ENCODE measurements around the gene ISG20L2.

ISG20L2 gene

GRCh38 chr1:156725683-156726280 is 2.8 kb downstream of the ISG20L2 start:
- H3K4me3 ChIP-seq (ENCODE audit: low read depth, low read length): peak overlapping the region; percentile 66
- peak; percentile 92 for DNase-seq (ENCODE audit: low read depth)
- peak; percentile 97 for TF ChIP-seq CTCF (IDR thresholded peaks at IDR 0.05; ENCODE audit: insufficient read depth, low read depth, low read length, missing control alignments)

- DNase-seq (ENCODE audit: low read depth): peak; percentile 55
- H3K4me3 ChIP-seq (ENCODE audit: low read depth, low read length): no peak overlapping the region
- TF ChIP-seq CTCF (IDR thresholded peaks at IDR 0.05; ENCODE audit: insufficient read depth, low read depth, low read length, missing control alignments): no peak
These were observed 7.0 kb downstream of the ISG20L2 start for GRCh38 chr1:156721535-156721934.

- no peak for DNase-seq (ENCODE audit: low read depth)
- TF ChIP-seq CTCF (IDR thresholded peaks at IDR 0.05; ENCODE audit: insufficient read depth, low read depth, low read length, missing control alignments): no peak
- H3K4me3 ChIP-seq (ENCODE audit: low read depth, low read length): no peak overlapping the region
These were observed 7.4 kb downstream of the ISG20L2 start for GRCh38 chr1:156721131-156721530.

- TF ChIP-seq CTCF (IDR thresholded peaks at IDR 0.05; ENCODE audit: insufficient read depth, low read depth, low read length, missing control alignments): no peak
- H3K4me3 ChIP-seq (ENCODE audit: low read depth, low read length): no peak overlapping the region
- DNase-seq (ENCODE audit: low read depth): no peak
These were observed 11.2 kb downstream of the ISG20L2 start for GRCh38 chr1:156717351-156717750.

- TF ChIP-seq CTCF (IDR thresholded peaks at IDR 0.05; ENCODE audit: insufficient read depth, low read depth, low read length, missing control alignments): no peak
- no peak for DNase-seq (ENCODE audit: low read depth)
These were observed 13.7 kb downstream of the ISG20L2 start for GRCh38 chr1:156714830-156715229.

GRCh38 chr1:156712626-156713025 is 15.9 kb downstream of the ISG20L2 start:
- DNase-seq (ENCODE audit: low read depth): no peak

More at GRCh38 chr1:156714830-156715229, 13.7 kb downstream of the ISG20L2 start:
- H3K4me3 ChIP-seq (ENCODE audit: low read depth, low read length): no peak overlapping the region

More at GRCh38 chr1:156712626-156713025, 15.9 kb downstream of the ISG20L2 start:
- TF ChIP-seq CTCF (IDR thresholded peaks at IDR 0.05; ENCODE audit: insufficient read depth, low read depth, low read length, missing control alignments): no peak
- no peak overlapping the region for H3K4me3 ChIP-seq (ENCODE audit: low read depth, low read length)
